Colonic mucosa (tissue), 4 donors: ENCODE measurements around the gene FUT8. TPM values are rescaled to one million over a fixed set of nuclear protein-coding genes. Genes with fewer than 3 reads are reported as not detected.

Experiments
- DNase-seq: peaks from one replicate; pipeline ENCODE4 v3.0.0-alpha.2; 2020
- H3K27ac ChIP-seq: fragments of 200-600 bp; one replicate; pipeline ENCODE4 v1.8.0; 2021
- H3K27me3 ChIP-seq: fragments of 200-600 bp; one replicate; pipeline ENCODE4 v1.8.0; 2021
- H3K36me3 ChIP-seq: fragments of 200-600 bp; one replicate; pipeline ENCODE4 v1.8.0; 2021
- H3K4me1 ChIP-seq: fragments of 200-600 bp; one replicate; pipeline ENCODE4 v1.8.0; 2021; ENCODE audit warnings: mild to moderate bottlenecking
- H3K4me3 ChIP-seq: fragments of 200-600 bp; one replicate; pipeline ENCODE4 v1.8.0; 2021
- H3K9ac ChIP-seq, 2 donors: one replicate each; pipeline ENCODE4 v1.7.0; 2013; ENCODE audit warnings: control low read depth in 2 of 2, low read depth in 2 of 2, low read length in 2 of 2
- H3K9me3 ChIP-seq: fragments of 200-600 bp; one replicate; pipeline ENCODE4 v1.8.0; 2021
- CTCF ChIP-seq: fragments of 200-600 bp; IDR thresholded peaks from one replicate; pipeline ENCODE4 v1.8.0; 2022; ENCODE audit warnings: antibody characterized with exemption, mild to moderate bottlenecking
- intact Hi-C: fragments of 100-400 bp; cut with DNase I; formaldehyde crosslinking; loops from one replicate; pipeline ENCODE4 v1.14.1; 2022
- total RNA-seq, 2 donors: library from RNA; stranded (reverse); fragmentation: NEBNext Ultra II Directional in 1 of 2; extraction: Animal tissue kit (Norgen Biotek cat#: 25700) in 1 of 2; gene quantifications; one replicate each; pipeline ENCODE4 v1.2.1, GENCODE V29; 2021
- donor health status: healthy.
- donor health status: DM: no; HTN: no; CAD: no.
- donor health status: DM: no; HTN: no; CAD: no.

FUT8 gene
- total RNA-seq, 2 donors from 2014 or later: 28.8 to 37.2 TPM

- Histone ChIP-seq H3K4me1 (no peaks in the 10 kb centered on the region), H3K4me3 (no peak overlapping the region), H3K27ac (no peak overlapping the region), H3K9me3 (no peaks in the 10 kb centered on the region), H3K36me3 (no peaks in the 10 kb centered on the region), H3K27me3 (no peaks in the 10 kb centered on the region), H3K9ac (no peak overlapping the region)
- intact Hi-C loops: no loop called here
- no peak for TF ChIP-seq CTCF
- no peak for DNase-seq
Observed at GRCh38 chr14:65639216-65639615, 226.7 kb downstream of the FUT8 start.

GRCh38 chr14:65650826-65651225, 238.3 kb downstream of the FUT8 start:
- no peak overlapping the region for H3K9ac ChIP-seq
- no peak overlapping the region for H3K4me3 ChIP-seq
- H3K36me3 ChIP-seq: no peaks in the 10 kb centered on the region
- no peak overlapping the region for H3K27ac ChIP-seq
- no peak for TF ChIP-seq CTCF
- DNase-seq: no peak
- no peaks in the 10 kb centered on the region for H3K4me1 ChIP-seq
- intact Hi-C loops: no loop called here
- no peaks in the 10 kb centered on the region for H3K27me3 ChIP-seq
- no peaks in the 10 kb centered on the region for H3K9me3 ChIP-seq

GRCh38 chr14:65656554-65656953, 244.0 kb downstream of the FUT8 start:
- TF ChIP-seq CTCF: no peak
- H3K9me3 ChIP-seq: no peaks in the 10 kb centered on the region
- no peaks in the 10 kb centered on the region for H3K36me3 ChIP-seq
- DNase-seq: no peak
- H3K27me3 ChIP-seq: no peaks in the 10 kb centered on the region
- intact Hi-C loops: no loop called here
- H3K9ac ChIP-seq: no peak overlapping the region
- no peaks in the 10 kb centered on the region for H3K4me1 ChIP-seq
- H3K27ac ChIP-seq: no peak overlapping the region
- H3K4me3 ChIP-seq: no peak overlapping the region

GRCh38 chr14:65658202-65658601, 245.7 kb downstream of the FUT8 start:
- Histone ChIP-seq H3K36me3 (no peaks in the 10 kb centered on the region), H3K27me3 (no peaks in the 10 kb centered on the region), H3K4me3 (no peak overlapping the region), H3K9ac (no peak overlapping the region), H3K9me3 (no peaks in the 10 kb centered on the region), H3K27ac (no peak overlapping the region), H3K4me1 (no peaks in the 10 kb centered on the region)
- TF ChIP-seq CTCF: no peak
- DNase-seq: no peak
- intact Hi-C loops: no loop called here

GRCh38 chr14:65661865-65662264, 249.3 kb downstream of the FUT8 start:
- Histone ChIP-seq H3K9me3 (no peaks in the 10 kb centered on the region), H3K9ac (no peak overlapping the region), H3K4me1 (no peaks in the 10 kb centered on the region), H3K4me3 (no peak overlapping the region), H3K27ac (no peak overlapping the region), H3K27me3 (no peaks in the 10 kb centered on the region), H3K36me3 (no peaks in the 10 kb centered on the region)
- no peak for DNase-seq
- TF ChIP-seq CTCF: no peak
- intact Hi-C loops: no loop called here

GRCh38 chr14:65664436-65664835, 251.9 kb downstream of the FUT8 start:
- Histone ChIP-seq H3K4me1 (no peaks in the 10 kb centered on the region), H3K27ac (no peak overlapping the region), H3K27me3 (no peaks in the 10 kb centered on the region), H3K36me3 (no peaks in the 10 kb centered on the region), H3K9me3 (no peaks in the 10 kb centered on the region), H3K9ac (no peak overlapping the region), H3K4me3 (no peak overlapping the region)
- no peak for DNase-seq
- no peak for TF ChIP-seq CTCF
- intact Hi-C loops: no loop called here
